Hematopoietic multipotent progenitor cell treated with erythropoietin and hydrocortisone succinate and interleukin-3 and kit ligand, for 4 days (in vitro differentiated cells): ENCODE data around the gene RGS3.
A peak's percentile ranks its signal among the peaks of the same experiment; 100 is the strongest.
"Not testable (repeated sequence)": the region's sequence is repeated elsewhere in the genome, so short reads cannot be mapped to it uniquely, and the experiment has no call there.

ENCODE experiments used
- DNase-seq: peaks from one replicate; pipeline ENCODE4 v3.0.0-alpha.2; 2015

Gene RGS3

DNA sequence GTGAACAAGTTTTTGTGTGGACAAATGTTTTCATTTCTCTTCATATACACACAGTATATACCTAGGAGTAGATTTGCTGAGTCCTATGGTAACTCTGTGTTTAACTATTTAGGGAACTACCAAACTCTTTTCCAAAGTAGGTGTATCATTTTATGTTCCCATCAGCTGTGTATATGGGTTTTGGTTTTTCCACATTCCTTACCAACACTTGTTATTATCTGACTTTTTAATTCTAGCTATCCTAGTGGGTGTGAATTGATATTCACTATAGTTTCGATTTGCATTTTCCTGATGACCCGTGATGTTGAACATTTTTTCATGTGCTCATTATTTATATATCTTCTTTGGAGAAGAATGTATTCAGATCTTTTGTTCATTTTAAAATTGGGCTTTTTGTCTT, 3.7 kb downstream of the RGS3 start:
- no peak for DNase-seq

DNA sequence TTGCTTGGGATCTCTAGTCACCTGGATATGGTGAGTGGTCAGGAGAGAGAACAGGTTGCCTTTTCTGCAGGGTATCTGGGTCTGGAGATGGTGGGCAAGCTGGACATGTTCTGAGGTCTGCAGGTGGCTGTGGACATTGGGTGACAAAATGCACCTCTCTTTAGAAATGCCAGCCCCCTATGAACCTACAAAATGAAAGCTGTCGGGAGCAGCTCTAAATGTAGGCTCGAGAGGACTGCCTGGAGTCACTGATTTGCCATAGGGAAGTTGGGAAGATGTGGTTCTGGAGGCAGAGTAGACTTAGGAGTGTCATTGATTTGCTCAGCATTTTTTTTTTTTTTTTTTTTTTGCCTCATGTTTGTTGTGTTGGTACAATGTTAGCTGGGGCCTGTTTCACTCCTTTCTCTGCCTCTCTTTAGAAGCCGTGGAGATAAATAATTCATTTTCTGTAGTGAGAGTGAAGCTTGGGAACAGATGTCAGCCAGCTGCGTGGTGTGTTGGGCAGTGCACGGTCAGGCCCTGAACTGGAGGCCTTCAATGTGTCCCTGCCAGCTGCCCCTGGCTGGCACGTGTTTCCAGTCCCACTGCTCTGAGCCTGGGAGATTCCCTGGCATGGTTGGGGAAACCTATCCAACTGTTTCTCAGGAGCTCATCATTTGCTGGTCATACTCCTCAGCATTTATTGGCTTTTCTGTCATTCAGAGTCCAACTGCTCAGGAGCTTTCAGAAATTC, 5.4 kb downstream of the RGS3 start:
- no peak for DNase-seq

GRCh38 chr9:113471143-113471542, 7.6 kb downstream of the RGS3 start:
- DNase-seq, result no peak

DNA sequence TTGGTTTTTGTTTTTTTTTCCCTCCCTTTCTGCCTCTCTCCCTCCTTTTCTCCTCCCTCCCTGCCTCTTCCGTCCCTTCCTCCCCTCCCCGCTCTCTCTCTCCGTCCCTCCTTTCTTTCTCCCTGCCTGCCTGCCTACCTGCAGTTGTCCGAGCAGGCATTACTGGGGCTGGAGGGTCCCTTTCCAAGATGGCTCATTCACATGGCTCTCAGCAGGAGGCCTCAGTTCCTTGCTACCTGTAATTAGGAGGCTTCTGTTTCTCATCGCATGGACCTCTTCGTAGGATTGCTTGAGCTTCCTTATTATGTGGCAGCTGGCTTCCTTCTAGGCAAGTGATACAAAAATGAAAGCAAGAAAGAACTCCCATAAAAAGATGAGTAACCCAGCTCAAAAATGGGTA, 8.0 kb downstream of the RGS3 start:
- no peak for DNase-seq

DNA sequence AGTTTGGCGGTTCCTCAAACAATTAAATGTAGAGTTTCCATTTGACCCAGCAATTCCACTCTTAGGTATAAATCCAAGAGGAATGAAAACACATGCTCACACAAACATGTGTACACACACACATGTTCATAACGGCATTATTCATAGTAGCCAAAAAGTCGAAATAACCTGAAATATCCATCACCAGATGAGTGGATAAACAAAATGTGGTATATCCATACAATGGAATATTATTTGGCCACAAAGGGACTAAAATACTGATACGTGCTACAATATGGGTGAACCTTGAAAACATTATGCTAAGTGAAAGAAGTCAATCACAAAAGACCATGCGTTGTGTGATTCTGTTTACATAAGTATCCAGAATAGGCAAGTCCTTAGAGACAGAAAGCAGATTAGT, 8.7 kb downstream of the RGS3 start:
- DNase-seq, result no peak

GRCh38 chr9:113474360-113475028, 11.0 kb downstream of the RGS3 start:
- peak; percentile 30 for DNase-seq

DNA sequence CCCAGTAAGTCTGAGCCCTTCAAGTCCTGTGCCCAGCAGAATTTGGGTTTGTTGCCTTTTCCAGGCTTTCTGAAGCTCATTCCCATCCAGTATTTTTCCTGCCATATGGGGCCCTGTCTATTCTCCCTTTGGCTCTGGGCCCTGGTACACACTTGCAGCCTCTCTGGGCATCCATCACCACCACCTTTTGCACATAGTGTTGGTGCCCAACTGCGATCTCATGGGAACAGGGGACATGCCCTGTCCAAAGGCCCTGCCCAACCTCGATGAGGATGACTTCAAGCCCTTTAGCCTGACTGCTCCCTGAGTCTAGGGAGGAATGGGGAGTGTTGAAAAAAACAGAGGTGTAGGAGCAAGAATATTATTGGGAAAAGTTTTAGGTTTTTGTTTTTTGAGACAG, 11.5 kb downstream of the RGS3 start:
- DNase-seq, result no peak

GRCh38 chr9:113475992-113476391, 12.5 kb downstream of the RGS3 start:
- no peak for DNase-seq

DNA sequence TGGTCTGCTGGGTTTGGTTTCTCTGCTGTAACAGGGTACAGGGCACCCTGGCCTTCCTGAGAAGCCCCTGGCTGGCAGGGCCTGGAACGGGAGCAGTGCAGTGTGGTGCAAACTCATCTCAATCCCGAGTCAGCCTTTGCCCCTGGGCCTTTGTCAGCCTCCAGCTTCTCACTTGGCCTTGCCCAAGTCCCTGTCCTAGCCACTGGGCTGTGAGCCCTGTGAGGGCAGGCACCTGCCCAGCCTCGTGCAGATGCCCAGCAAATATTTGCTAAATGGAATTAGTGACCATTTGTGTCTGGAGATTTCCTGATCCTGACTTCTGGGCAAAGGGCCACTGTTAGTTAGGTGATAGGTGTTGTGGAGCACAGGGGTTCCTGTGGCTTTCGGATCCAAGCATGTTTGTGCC, 13.0 kb downstream of the RGS3 start:
- DNase-seq, result no peak

GRCh38 chr9:113477058-113477457, 13.5 kb downstream of the RGS3 start:
- no peak for DNase-seq

DNA sequence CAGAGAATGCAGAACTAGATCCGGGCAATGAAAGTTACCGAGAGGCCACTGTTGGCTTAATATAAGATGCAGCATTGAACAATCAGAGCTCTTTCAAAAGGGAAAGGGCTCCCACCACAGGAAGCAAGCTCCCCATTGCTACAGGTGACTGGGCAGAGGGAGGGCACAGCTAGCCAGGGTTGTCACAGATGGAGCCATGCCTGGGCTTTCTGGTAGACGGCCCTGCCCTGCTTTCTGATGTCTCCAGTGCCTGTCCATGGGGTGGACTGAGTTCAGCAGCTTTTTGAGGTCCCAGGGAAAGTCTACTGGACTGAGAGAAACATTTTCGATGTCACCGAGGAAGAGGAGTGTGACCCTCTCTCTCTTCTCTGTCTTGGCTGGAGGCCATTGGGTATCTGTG, 14.1 kb downstream of the RGS3 start:
- no peak for DNase-seq

DNA sequence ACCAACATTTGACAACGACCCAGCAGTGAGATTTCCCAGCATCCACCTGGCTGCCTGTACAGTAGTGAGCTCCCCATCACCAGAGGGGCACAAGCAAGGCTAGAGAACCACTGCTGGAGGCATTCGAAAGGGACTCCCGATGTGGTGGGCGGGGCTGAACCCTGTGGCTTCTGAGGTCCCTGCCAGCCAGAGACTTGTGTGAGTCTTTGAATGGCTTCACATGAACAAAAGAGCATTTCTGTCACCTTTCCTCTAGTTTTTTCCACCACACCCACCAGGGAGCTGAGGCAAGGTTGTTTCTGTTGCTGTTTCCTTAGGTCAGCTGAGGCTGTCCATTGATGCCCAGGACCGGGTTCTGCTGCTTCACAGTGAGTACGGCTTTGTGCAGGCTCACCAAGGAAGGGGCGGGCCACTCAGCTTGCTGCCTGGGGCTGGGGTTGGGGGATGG, 15.7 kb downstream of the RGS3 start:
- DNase-seq, result peak; percentile 65

- DNase-seq, result no peak
Measured at GRCh38 chr9:113480612-113481011, 17.1 kb downstream of the RGS3 start.

DNA sequence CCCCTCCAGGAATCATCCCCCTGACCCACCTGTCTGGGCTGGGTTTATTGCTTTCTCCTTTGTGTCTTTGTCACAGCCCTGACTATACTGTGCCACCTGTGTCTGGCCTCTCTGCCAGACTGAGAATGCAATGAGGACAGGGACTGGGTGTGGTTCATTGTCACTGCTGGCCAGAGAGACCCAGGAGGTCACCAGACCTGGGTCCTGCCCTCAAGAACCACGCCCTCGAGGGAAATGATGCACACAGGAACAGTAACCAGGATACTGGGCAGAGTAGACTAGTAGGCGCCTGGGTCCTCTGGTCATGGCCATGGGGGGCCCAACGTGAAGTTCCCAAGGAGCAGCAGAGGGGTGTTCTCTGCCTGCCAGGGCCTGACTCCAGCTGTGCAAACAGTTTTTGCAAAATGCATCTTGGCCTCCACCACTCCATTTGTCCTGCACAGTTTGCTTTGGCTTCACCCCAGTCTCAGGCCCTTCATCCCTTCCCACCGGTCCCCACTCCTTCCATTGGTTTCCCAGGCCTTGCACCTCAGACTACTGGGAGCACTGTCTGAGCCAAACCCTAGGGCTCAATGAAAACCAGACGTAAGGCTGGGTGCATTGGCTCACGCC, 17.8 kb downstream of the RGS3 start:
- no peak for DNase-seq

- DNase-seq, result no peak
Measured at GRCh38 chr9:113482341-113482740, 18.8 kb downstream of the RGS3 start.

DNA sequence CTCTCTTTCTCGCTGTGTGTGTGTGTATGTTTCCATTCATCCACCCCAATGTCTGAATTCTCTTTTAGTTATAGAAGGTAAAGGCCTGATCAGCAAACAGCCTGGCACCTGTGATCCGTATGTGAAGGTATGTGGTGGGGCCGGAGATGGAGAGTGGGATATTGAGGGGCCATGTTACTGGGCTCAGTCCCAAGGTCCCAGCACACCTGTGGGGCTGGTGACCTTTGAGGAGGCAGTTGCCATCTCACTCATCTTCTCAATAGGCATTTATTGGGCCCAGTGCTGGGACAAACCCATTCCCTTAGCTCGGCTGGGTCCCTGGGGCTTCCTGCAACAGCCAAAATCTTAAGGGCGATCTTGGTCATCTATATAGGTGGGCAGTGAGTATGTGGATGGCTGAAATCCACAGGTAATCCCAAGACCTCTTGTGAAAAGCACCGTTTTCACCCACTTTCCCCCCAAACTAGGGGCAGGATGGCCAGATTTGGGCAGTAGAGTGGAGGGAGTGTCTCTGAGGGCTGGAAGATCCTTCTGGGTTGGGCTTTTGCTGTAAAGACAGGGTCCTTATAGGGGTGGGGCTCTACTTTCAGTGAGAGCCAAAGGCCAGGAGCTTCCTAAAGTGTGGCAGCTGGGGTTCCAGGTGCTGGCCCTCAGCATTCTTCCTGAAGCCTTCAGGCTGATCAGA, 19.6 kb downstream of the RGS3 start:
- no peak for DNase-seq

- DNase-seq, result no peak
Measured at GRCh38 chr9:113483676-113484257, 20.2 kb downstream of the RGS3 start.

- DNase-seq, result peak; percentile 82
Measured at GRCh38 chr9:113484258-113484730, 20.8 kb downstream of the RGS3 start.

DNA sequence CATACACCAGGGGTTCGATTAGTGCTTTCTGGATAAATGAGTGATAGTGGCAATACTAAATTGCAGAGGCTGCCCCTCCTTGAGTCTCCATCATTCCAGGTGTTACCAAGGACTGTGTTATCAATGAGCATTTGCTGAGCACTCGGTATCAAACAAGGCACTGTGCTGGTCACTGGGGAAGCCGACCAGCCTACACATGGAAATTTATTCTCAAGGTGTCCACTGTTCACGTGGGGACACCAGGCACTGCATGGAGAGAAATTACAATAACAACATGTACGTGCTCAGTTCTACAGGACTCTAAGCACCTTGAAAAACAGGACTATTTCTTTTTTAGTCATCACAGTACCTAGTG, 22.2 kb downstream of the RGS3 start:
- no peak for DNase-seq

DNA sequence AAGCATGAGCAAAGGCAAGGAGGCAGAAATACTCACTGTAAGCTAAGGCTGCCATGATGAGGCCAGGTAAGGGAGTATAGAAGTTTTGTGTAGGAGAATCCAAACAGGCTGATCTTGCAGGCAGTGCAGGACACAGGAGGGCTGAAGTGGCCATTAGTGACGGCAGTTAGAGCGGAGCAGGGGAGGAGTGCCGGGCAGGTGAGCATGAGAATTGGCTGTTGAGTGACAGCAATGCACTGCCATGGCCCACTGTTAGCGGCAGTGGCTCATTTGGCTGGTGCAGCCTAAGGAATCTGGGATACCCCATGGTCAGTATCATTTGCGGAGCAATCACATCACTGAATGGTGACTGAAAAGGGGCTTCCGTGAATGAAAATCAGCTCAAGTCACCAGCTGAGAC, 22.8 kb downstream of the RGS3 start:
- no peak for DNase-seq

DNA sequence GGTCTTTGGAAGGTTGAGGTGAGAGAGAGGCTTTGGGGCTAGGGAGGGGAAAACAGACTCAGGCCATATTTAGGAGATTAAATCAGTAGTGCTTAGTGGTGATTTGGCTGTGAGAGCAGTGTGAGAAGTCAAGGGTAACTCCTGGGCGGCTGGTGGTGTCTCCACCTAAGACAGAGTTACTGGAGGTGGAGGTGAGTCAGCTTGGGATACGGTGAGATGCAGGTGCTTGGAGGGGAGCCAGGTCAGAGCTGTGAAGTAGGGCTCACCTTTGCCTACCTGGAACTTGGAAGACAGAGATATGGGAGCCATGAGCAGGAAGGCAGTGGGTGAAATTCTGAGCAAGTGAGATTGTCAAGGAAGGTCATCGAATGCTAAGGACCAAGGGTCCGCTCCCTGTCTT, 24.5 kb downstream of the RGS3 start:
- no peak for DNase-seq

GRCh38 chr9:113488490-113488889, 25.0 kb downstream of the RGS3 start:
- no peak for DNase-seq

GRCh38 chr9:113491147-113491546, 27.6 kb downstream of the RGS3 start:
- not testable (repeated sequence) for DNase-seq
